ENCODE measurements around the gene HMBS.
"Not testable (repeated sequence)": the region's sequence is repeated elsewhere in the genome, so short reads cannot be mapped to it uniquely, and the experiment has no call there.

HMBS gene

GRCh38 chr11:119101759-119102423, 17.2 kb downstream of the HMBS start, which contains the start of gene DPAGT1:
TSS of gene DPAGT1 (minus strand) at chr11:119101853. CDS start at chr11:119101655, 198 bp downstream.
- DNase-seq (ENCODE audit: low spot score), result peak; percentile 75

DNA sequence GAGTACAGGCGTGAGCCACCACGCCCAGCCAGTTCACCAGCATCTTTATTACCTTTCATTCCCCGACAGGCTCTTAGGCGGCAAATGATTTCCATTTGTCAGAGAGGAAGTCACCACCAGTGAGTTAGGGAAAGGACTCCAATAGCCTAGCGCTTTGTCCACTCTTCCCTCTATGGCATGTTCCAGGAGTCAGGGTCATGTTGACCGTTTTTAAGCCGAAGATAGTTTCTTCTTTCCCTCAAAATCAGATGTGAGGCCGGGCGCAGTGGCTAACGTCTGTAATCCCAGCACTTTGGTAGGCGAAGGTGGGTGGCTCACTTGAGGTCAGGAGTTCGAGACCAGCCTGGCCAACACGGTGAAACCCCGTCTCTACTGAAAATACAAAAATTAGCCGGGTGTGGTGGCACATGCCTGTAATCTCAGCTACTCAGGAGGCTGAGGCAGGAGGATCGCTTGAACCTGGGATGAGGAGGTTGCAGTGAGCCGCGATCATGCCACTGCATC, 18.5 kb downstream of the HMBS start:
- not testable (repeated sequence) for DNase-seq (ENCODE audit: low spot score)

GRCh38 chr11:119103793-119104192, 19.1 kb downstream of the HMBS start:
- DNase-seq (ENCODE audit: low spot score), result peak; percentile 55

DNA sequence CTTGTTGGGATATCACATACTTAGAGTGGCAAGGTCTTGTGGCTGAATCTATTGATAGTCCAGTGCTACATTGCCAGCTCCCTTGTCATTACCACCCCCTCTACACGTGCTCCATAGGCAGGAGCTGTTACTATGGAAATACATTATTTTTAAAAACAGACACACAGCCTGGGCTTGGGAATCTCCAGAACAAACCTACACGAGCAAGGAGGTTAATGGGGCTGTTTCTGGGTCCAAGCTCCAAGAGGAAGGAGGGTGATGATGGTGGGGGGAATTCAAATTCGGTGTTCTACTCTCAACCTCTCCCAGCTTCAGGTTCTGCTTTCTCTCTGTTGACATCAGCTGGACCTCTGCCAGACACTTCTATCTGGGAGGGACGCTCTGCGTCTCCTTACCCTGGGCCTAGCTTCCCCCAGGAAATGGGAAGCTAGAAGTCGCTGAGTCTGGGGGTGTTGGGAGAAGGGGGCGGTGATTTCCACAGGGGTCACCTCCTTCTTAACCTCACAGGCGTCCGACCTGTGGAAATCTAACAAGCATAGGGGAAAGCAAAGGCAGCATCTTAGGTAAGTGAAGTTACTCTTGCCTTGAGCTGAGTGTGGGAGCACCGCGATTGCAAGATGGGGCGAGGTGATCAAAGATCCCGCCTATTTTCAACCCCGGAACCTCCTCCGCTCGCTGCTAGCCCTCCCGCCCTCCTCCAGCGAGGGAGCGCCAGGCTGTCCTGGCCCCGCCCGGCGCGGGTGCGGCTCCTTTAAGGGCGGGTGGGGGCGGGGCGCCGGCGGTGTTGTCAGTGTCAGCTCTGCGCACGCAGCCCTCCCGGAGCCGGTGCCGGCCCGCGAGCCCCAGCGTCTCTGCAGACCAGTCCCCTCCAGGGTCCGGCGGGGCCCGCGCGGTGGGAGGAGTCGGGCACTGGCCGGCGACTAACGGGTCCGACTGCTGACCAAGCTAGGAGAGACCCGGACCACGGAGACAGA, 22.2 kb downstream of the HMBS start, which contains the start of gene C2CD2L:
Gene C2CD2L (plus strand): TSS at position 781 of the 974 bp plus-strand sequence. CDS start 398 bp downstream, outside the sequence.
- peak; percentile 95 for DNase-seq (ENCODE audit: low spot score)

DNA sequence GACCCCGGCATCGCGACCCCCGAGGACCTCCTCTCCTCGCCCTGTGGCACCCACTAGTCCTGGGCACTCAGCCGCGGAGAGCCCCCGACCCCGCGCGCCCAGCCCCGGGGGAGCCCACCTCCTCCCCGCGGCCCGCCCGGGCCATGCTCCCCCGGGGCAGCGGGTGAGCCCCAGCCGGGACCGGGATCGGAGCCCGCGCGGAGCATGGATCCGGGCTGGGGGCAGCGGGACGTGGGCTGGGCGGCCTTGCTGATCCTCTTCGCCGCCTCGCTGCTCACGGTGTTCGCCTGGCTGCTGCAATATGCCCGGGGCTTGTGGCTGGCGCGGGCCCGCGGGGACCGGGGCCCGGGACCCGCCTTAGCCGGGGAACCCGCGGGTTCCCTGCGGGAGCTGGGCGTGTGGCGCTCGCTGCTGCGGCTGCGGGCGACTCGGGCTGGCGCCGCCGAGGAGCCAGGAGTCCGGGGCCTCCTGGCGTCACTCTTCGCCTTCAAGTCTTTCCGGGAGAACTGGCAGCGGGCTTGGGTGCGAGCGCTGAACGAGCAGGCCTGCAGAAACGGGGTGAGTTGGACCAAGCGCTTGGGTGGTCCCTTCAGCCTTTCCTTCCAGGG, 23.0 kb downstream of the HMBS start:
- DNase-seq (ENCODE audit: low spot score), result peak; percentile 65

DNA sequence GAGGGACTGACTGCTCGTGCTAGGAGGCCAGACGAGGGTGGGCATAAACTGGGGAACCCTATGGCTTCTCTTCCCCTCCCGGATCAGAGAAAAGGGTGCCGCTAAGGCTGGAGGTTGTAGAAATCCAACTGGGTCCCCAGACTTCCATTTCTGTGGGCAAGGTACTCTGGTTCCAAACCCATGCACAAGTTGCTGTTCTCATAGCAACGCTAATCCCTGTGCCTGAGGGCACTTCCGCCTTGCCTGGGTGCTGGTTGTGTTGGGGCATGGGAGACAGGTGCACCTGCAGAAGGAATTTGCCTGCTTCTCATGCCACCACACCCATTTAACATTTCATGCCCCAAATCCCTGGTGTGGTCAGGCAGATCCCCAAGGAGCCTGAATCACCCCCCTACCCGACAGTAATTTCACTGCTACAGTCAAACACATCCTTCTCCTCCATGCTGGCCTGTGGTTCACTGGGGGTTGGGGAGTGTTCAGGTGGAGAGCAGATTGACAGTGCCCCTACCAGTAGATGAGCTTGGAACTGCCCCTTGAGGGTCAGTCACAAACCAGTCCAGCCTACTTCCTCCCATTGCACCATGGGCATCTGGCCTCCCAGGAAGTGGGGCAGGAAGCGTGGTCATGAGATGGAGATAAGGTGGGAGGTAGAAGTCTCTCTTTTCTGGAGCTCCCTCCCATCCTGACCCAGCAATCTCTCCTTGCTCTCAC, 23.6 kb downstream of the HMBS start:
- DNase-seq (ENCODE audit: low spot score), result peak; percentile 72

DNA sequence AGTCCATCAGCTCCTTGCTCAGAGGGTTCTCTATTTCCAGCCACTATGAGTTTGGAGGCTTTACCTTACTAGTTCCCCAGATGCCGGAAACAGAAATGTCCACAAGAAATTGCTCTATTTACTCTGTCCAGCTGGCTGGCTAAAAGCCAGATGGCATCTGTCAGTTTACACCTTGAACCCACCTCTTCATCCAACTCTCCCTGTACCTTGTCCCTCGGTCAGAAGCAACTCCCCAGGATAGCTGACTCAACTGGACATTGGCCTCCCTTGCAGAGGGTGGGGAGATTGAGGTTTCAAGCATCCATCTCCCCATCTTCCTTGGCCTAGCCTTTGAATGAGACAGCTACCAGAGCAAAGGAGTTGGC, 24.2 kb downstream of the HMBS start:
- DNase-seq (ENCODE audit: low spot score), result no peak

DNA sequence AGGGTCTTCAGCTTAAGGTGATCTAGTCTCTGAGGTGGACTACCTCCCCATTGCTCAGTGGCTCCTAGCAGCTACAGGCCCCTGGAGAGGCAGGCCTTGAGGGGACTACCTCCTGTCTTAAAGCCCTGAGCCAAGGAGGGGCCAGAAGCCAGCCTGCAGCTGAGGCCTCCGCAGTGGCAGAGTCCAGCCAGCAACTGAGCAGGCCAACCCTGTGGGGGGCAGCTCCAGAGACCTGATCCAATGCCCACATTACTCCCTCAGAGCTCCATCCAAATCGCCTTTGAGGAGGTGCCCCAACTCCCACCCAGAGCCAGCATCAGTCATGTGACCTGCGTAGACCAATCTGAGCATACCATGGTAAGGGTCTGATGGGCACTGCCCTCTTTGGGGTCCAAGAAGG, 25.2 kb downstream of the HMBS start:
- DNase-seq (ENCODE audit: low spot score), result no peak

DNA sequence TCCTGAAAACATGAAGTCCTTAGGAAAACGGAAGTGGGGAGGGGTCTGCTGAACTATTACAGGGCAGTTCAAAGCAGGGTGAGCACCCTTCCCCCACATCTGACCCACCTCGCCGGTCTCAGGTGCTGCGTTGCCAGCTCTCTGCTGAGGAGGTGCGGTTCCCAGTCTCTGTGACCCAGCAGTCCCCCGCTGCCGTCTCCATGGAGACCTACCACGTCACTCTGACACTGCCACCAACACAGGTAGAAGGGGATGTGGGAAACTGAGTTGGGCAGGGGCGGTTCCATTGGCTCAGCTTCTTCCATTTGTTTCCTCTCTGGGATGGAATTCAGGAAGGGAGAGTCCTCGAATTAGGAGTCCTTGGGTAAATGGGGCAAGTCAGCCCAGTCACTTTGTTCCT, 25.8 kb downstream of the HMBS start:
- no peak for DNase-seq (ENCODE audit: low spot score)

DNA sequence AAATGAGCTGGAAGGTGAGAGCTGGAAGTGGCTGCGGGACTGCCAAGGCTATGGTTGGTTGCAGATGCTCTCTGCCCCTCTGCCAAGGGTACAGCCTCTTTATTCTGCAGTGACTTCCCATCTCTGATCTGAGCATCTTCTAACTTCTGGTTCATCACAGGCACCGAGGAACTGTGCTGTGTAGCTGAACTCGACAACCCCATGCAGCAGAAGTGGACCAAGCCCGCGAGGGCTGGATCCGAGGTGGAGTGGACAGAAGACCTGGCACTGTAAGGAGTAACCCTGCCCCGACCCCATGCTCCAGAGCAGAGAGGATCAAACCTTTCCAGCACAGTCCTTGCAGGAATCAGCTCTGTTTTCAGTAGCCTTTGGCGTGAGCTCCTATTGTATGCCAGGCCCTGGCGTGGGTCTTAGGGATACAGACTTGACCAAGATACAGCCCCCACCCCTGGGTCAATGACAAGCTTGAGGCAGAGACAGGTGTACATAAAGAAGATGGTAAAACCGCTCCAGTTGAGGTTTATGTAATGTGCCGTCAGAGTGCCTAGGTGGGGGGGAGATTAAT, 26.8 kb downstream of the HMBS start:
- DNase-seq (ENCODE audit: low spot score), result no peak

GRCh38 chr11:119112314-119113020, 27.8 kb downstream of the HMBS start:
- no peak for DNase-seq (ENCODE audit: low spot score)

DNA sequence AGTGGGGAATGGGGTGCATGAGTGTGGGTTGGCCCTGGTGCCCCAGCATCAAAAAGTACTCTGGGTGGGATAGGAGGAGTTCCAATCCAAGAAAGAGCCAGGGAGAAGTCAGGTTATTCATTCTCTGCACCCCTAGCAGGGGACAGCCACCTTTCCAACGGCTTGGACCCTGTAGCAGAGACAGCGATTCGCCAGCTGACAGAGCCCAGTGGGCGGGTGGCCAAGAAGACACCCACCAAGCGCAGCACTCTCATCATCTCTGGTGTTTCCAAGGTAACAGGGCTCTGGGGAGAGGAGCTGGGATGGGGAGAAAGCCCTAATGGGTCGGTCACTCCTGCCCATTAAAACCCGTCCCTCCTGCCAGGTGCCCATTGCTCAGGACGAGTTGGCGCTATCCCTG, 29.0 kb downstream of the HMBS start:
- DNase-seq (ENCODE audit: low spot score), result no peak

GRCh38 chr11:119114351-119114750, 29.7 kb downstream of the HMBS start:
- DNase-seq (ENCODE audit: low spot score), result no peak

DNA sequence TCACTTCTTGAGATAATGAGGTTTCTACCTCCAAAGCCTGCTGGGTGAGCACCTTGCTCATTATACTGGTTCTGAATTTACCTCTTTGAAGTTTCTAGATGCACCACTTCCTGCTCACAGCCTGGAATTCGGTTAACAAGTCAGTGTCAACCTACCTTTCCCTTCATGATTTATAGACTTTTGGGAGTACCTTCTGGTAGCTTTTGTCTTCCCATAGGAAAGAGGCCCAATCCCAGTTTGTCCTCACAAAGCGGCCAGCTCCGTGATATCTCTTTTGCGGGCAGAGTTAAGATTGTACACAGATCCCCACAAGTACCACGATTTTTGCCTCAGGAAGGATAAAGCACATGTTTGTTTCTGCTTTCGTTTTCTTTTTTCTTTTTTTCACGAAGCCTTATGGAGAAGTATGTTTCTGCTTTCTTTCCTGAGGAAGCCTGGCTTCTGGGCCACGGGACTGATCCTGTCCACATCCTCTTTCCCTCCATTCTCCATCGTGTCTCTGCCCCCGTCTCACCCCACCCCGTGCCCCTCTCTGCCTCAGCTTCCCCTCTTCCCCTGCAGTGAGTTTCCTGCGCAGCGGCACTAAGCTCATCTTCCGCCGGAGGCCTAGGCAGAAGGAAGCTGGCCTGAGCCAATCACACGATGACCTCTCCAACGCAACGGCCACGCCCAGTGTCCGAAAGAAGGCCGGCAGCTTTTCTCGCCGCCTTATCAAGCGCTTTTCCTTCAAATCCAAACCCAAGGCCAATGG, 31.0 kb downstream of the HMBS start:
- DNase-seq (ENCODE audit: low spot score), result no peak

GRCh38 chr11:119116235-119116594, 31.5 kb downstream of the HMBS start:
- no peak for DNase-seq (ENCODE audit: low spot score)

DNA sequence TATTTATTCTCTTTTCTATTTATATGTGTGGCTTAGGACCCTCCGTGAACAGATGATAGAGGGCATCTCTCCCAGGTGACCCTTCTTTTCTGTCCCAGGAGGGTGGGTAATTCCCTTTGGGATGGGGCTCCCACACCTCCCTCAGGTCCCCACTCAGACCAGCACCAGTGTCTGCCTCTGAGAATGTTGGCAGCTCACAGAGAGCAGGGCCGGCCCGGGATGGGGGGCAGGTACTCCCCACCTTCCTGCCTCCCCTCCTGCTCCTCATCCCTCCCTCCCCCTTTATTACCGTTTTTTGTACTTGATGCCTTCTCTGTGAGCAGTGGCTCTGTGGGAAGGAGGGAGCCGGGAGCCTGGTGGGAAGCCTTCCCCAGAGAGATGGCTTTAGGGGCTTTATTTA, 31.9 kb downstream of the HMBS start:
- no peak for DNase-seq (ENCODE audit: low spot score)

- no peak for DNase-seq (ENCODE audit: low spot score)
These were observed 32.5 kb downstream of the HMBS start for GRCh38 chr11:119117004-119117706.

DNA sequence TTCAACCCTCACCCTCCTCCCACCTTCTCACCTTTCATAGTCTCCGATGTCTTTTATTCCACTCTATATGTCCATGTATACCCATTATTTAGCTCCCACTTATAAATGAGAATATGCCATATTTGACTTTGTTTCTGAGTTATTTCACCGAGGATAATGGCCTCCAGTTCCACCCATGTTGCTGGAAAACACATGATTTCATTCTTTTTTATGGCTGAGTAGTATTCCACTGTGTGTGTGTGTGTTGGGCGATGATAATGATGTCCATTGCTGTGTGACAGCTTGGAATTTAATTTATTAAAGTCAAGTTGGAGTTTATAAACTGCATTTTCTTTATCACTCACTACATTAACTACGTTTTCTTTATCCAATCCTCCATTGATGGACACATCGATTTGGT, 33.5 kb downstream of the HMBS start:
- DNase-seq (ENCODE audit: low spot score), result no peak

DNA sequence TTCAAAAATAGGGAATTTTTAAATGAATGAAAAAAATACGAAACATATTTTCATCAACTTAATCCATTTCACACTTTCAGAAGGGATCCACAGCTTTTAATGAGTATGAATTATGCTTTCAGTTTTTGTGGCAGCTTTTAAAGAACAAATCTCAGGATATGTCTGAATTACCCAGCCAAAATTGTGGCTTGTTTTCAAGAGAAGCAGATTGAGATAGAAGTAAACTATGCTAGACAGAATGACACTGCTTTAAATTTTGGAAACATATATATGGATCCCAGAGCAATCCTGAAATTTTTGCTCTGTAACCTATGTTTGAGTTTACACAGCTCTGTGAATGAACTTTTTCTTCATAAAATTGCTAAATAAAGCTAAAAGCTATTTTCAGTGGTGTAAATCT, 34.3 kb downstream of the HMBS start:
- no peak for DNase-seq (ENCODE audit: low spot score)

DNA sequence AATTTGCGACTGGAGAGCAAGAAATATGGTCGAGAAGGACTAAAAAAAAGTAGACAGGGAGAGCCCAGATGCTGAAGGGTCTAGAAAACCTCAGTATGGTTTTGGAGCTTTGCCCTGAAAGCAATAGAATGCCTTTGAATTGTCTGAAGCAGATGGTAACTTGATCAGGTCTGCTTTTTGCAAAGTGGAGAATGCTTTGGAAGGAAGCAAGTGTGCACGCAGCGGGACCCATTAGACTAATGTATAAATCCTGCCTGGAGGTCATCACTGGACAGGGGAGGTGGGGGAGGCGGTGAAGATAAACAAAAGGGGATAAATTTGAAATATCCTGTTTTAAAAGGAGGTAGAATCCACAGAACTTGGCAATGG, 35.9 kb downstream of the HMBS start:
- no peak for DNase-seq (ENCODE audit: low spot score)

All from D341Med (cell line).